Upper lobe of left lung (tissue), 6 donors: ENCODE measurements around the gene NBEAL2. TPM values are rescaled to one million over a fixed set of nuclear protein-coding genes. Genes with fewer than 3 reads are reported as not detected.

Source experiments
- ATAC-seq, 2 donors: fragments of 200-7000 bp; cut with Tn5 transposase; one replicate each; pipeline ENCODE4 v1.9.1; 2022; ENCODE audit warnings: mild to moderate bottlenecking in 2 of 2, moderate library complexity in 2 of 2; ENCODE audit not compliant: low FRiP score in 2 of 2
- DNase-seq, 2 donors: peaks; one replicate each; pipeline ENCODE4 v3.0.0-alpha.2; 2019 to 2020
- H3K27ac ChIP-seq, 4 donors: fragments of 200-600 bp; sonication (generic); one replicate each; pipeline ENCODE4 v1.5.1; 2016 to 2019
- H3K27me3 ChIP-seq, 4 donors: fragments of 200-600 bp; sonication (generic); one replicate each; pipeline ENCODE4 v1.5.1; 2017 to 2019
- H3K36me3 ChIP-seq, 4 donors: fragments of 200-600 bp; sonication (generic); one replicate each; pipeline ENCODE4 v1.5.1; 2016 to 2019
- H3K4me1 ChIP-seq, 4 donors: fragments of 200-600 bp; sonication (generic); one replicate each; pipeline ENCODE4 v1.5.1; 2018 to 2019
- H3K4me3 ChIP-seq, 4 donors: fragments of 200-600 bp; sonication (generic); one replicate each; pipeline ENCODE4 v1.5.1; 2017 to 2019; ENCODE audit warnings: mild to moderate bottlenecking in 2 of 4, moderate library complexity in 1 of 4
- H3K9me3 ChIP-seq, 4 donors: fragments of 200-600 bp; sonication (generic); one replicate each; pipeline ENCODE4 v1.5.1; 2018 to 2019
- EP300 ChIP-seq, 4 donors: sonication (generic); formaldehyde crosslinking; IDR thresholded peaks; one replicate each; pipeline ENCODE4 v1.5.1; 2017; ENCODE audit warnings: antibody characterized with exemption in 4 of 4, control low read depth in 2 of 4
- POLR2A ChIP-seq, 4 donors: fragments of 450-650 bp; IDR thresholded peaks; one replicate each; pipeline ENCODE4 v1.5.1; 2016 to 2017; ENCODE audit warnings: antibody characterized with exemption in 4 of 4, mild to moderate bottlenecking in 2 of 4
- POLR2AphosphoS5 ChIP-seq, 2 donors: sonication (generic); formaldehyde crosslinking; IDR thresholded peaks; one replicate each; pipeline ENCODE4 v1.5.1; 2017; ENCODE audit warnings: antibody characterized with exemption in 2 of 2
- WGBS, 2 donors: methylation state at CpG; one replicate each; pipeline ENCODE4 v1.1.5; 2017 to 2018; 5-methylcytosine and 5-hydroxymethylcytosine counted together
- total RNA-seq, 6 donors: library from RNA; depleted of rRNA in 4 of 6; stranded (reverse); fragments of >200 nt in 4 of 6; gene quantifications; one replicate each; pipeline versions ENCODE4 v1.1.0 to v1.2.1, GENCODE V29; 2016 to 2021
- TF ChIP-seq, protein P1 (sequence below), 6 experiments: fragments of 450-650 bp in 4 of 6; fragments of 200-600 bp in 2 of 6; sonication (generic) in 2 of 6; IDR thresholded peaks; one replicate each; pipeline ENCODE4 v1.5.1; 2016 to 2019; ENCODE audit warnings: antibody characterized with exemption in 6 of 6
- donor health status: DM: no; HTN: no; CAD: no; lungs with moderate emphysema.
- donor health status: DM: no; HTN: yes; CAD: no; lungs with severe emphysema.

NBEAL2 gene
- total RNA-seq, 6 donors from 2014 or later = 94.7 to 436 (median 163) TPM

DNA sequence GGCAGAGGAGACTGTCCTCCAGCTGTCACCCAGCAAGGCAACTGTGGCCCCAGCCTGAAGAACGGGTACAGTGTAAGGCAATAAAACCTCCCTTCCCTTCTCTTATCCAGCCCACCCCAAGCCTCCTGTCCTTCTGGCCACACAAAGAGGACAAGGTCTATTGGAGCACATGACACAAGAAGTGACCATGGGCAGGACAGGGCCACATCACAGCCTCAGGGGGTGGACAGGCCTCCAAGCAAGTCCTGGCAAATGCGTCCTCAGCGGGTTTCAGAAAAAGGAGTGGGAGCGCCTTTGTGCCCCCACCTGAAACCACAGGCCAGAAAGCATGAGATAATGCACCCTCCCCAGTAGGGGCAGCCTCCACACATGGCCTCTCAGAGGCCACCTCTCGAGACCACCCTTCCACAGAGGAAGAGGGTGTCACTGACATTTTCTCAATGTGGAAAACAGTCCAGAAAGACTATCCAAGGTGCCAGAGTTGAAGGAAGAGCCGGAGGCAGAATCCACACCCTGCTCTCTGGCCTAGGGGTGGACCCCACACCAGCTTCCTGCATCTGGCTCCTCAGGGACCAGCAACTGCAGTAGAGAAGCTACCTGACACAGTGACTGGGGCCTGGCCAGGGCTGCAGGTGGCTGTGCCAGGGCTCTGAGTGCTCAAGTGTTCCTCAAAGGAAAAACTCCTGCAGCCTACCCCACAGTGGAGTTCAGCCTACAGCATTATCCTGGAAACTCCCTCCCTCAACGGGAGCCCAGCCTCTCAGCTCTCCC lies 46.8 kb upstream of the NBEAL2 start:
- no peak for ATAC-seq
- Histone ChIP-seq H3K36me3 (peaks cover 0 to 12% (median 9%) of the 10 kb centered on the region in 4 donors), H3K27me3 (no peaks in the 10 kb centered on the region), H3K4me1 (peaks cover 86 to 95% (median 91%) of the 10 kb centered on the region in 4 donors), H3K4me3 (no peak overlapping the region), H3K27ac (peak overlapping the region; percentile 83 to 90 (median 84)), H3K9me3 (no peaks in the 10 kb centered on the region)
- 57 to 74% methylated on average over 5 to 7 of the region's 7 CpGs for WGBS, 2 donors
- TF ChIP-seq EP300 (IDR thresholded peaks at IDR 0.05) = no peak
- no peak for TF ChIP-seq POLR2A (IDR thresholded peaks at IDR 0.05)
- TF ChIP-seq POLR2AphosphoS5 (IDR thresholded peaks at IDR 0.05) = no peak
- TF ChIP-seq, protein P1, sequence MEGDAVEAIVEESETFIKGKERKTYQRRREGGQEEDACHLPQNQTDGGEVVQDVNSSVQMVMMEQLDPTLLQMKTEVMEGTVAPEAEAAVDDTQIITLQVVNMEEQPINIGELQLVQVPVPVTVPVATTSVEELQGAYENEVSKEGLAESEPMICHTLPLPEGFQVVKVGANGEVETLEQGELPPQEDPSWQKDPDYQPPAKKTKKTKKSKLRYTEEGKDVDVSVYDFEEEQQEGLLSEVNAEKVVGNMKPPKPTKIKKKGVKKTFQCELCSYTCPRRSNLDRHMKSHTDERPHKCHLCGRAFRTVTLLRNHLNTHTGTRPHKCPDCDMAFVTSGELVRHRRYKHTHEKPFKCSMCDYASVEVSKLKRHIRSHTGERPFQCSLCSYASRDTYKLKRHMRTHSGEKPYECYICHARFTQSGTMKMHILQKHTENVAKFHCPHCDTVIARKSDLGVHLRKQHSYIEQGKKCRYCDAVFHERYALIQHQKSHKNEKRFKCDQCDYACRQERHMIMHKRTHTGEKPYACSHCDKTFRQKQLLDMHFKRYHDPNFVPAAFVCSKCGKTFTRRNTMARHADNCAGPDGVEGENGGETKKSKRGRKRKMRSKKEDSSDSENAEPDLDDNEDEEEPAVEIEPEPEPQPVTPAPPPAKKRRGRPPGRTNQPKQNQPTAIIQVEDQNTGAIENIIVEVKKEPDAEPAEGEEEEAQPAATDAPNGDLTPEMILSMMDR (IDR thresholded peaks at IDR 0.05) = no peak
- DNase-seq = no peak

GRCh38 chr3:46933261-46933660 lies 46.2 kb upstream of the NBEAL2 start:
- WGBS, 2 donors = 52 to 68% methylated on average over 5 to 6 of the region's 6 CpGs
- peaks cover 83 to 95% (median 85%) of the 10 kb centered on the region in 4 donors for H3K4me1 ChIP-seq

GRCh38 chr3:46934072-46934471 lies 45.4 kb upstream of the NBEAL2 start:
- Histone ChIP-seq H3K27ac (peak overlapping the region; percentile 83 to 90 (median 84)), H3K9me3 (no peaks in the 10 kb centered on the region), H3K27me3 (no peaks in the 10 kb centered on the region), H3K4me3 (no peak overlapping the region), H3K4me1 (peaks cover 84 to 97% (median 85%) of the 10 kb centered on the region in 4 donors), H3K36me3 (peaks cover 0 to 22% (median 13%) of the 10 kb centered on the region in 4 donors)
- 56 to 70% methylated on average over 2 of the region's 2 CpGs for WGBS, 2 donors
- no peak for DNase-seq
- no peak for TF ChIP-seq POLR2A (IDR thresholded peaks at IDR 0.05)
- TF ChIP-seq EP300 (IDR thresholded peaks at IDR 0.05) = no peak
- TF ChIP-seq, protein P1 (IDR thresholded peaks at IDR 0.05) = no peak
- TF ChIP-seq POLR2AphosphoS5 (IDR thresholded peaks at IDR 0.05) = no peak
- ATAC-seq = no peak

More at GRCh38 chr3:46933261-46933660, 46.2 kb upstream of the NBEAL2 start:
- DNase-seq (no peak), ATAC-seq (no peak)
- Histone ChIP-seq H3K4me3 (no peak overlapping the region), H3K9me3 (no peaks in the 10 kb centered on the region), H3K27me3 (no peaks in the 10 kb centered on the region), H3K36me3 (peaks cover 0 to 18% (median 12%) of the 10 kb centered on the region in 4 donors), H3K27ac (peak overlapping the region; percentile 83 to 90 (median 84))
- TF ChIP-seq POLR2A (IDR thresholded peaks at IDR 0.05) (no peak), EP300 (IDR thresholded peaks at IDR 0.05) (no peak), POLR2AphosphoS5 (IDR thresholded peaks at IDR 0.05) (no peak)
- TF ChIP-seq, protein P1 (IDR thresholded peaks at IDR 0.05) = no peak

DNA sequence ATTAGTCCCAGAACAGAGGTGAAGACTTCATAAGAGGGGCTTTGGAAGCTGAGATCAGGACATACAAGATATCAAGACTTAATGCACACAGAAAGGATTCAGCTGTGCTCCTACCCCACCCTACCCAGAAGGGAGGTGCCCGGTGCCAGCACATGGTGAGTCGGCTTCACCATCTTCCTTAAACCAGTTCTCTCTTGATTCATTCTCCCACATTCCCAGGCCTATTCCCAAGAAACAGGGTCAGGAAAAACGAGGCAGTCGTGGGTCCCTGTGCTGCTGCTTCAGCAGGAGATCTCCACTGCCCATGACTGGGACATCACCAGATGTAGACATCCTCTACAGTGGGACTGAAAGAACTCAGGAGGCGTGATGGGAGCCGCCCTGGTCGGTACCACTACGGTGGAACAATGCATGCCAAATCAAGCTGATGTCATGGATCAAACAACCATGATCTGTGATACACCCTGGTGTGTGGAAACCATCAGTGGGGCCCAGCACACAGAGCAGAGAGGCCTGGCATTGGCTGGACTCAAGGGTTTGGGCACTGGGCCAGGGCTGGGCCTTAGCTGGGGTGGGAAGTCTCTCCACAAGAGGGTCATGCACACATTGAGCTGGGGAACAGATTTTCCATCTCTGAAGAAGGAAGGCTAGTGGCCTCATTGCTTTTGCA lies 44.8 kb upstream of the NBEAL2 start:
- TF ChIP-seq EP300 (IDR thresholded peaks at IDR 0.05) = no peak
- no peak for TF ChIP-seq POLR2AphosphoS5 (IDR thresholded peaks at IDR 0.05)
- TF ChIP-seq, protein P1 (IDR thresholded peaks at IDR 0.05) = no peak
- no peak for TF ChIP-seq POLR2A (IDR thresholded peaks at IDR 0.05)
- peaks cover 82 to 97% (median 85%) of the 10 kb centered on the region in 4 donors for H3K4me1 ChIP-seq
- H3K9me3 ChIP-seq = no peaks in the 10 kb centered on the region
- H3K27me3 ChIP-seq = no peaks in the 10 kb centered on the region
- no peak overlapping the region for H3K4me3 ChIP-seq
- no peak for DNase-seq
- no peak for ATAC-seq
- 76 to 85% methylated on average over 6 to 8 of the region's 8 CpGs for WGBS, 2 donors
- peaks cover 0 to 26% (median 16%) of the 10 kb centered on the region in 4 donors for H3K36me3 ChIP-seq
- H3K27ac ChIP-seq = peak overlapping the region; percentile 83 to 90 (median 84)
